ACHN (cell line): Measurements from ENCODE around the gene TMED10.

Source experiments
- DNase-seq: peaks from one replicate; pipeline ENCODE4 v3.0.0-alpha.2; 2015
- in situ Hi-C: cut with HindIII; loops from 2 replicates; pipeline ENCODE4 v1.10.0; 2017; ENCODE audit warnings: low sequenced_read_pairs, low pct_ligation_motif_present, low pct_unique_long_range_greater_than_20kb

The TMED10 gene

GRCh38 chr14:75176142-75176820 is at the start of gene TMED10:
TSS of gene TMED10 (minus strand) at chr14:75176612. CDS start at chr14:75176579, 33 bp downstream.
- in situ Hi-C loops, result no loop called here
- peak; percentile 79 for DNase-seq

GRCh38 chr14:75224561-75224960 is 48.1 kb upstream of the TMED10 start:
- DNase-seq, result no peak
- in situ Hi-C loops, result no loop called here

GRCh38 chr14:75223664-75224154 is 47.3 kb upstream of the TMED10 start:
- in situ Hi-C loops, result no loop called here

GRCh38 chr14:75222208-75222701 is 45.8 kb upstream of the TMED10 start:
- no peak for DNase-seq
- in situ Hi-C loops, result no loop called here

More at GRCh38 chr14:75223664-75224154, 47.3 kb upstream of the TMED10 start:
- DNase-seq, result no peak

- in situ Hi-C loops, result no loop called here
- no peak for DNase-seq
Observed at GRCh38 chr14:75221797-75222196, 45.4 kb upstream of the TMED10 start.

GRCh38 chr14:75220156-75220555 is 43.7 kb upstream of the TMED10 start:
- in situ Hi-C loops, result no loop called here
- DNase-seq, result no peak

GRCh38 chr14:75217508-75218206 is 41.2 kb upstream of the TMED10 start:
- in situ Hi-C loops, result no loop called here
- DNase-seq, result no peak

GRCh38 chr14:75216427-75217006 is 40.1 kb upstream of the TMED10 start:
- in situ Hi-C loops, result no loop called here
- no peak for DNase-seq

- DNase-seq, result no peak
- in situ Hi-C loops, result no loop called here
Observed at GRCh38 chr14:75215520-75215919, 39.1 kb upstream of the TMED10 start.

GRCh38 chr14:75214558-75214957 is 38.1 kb upstream of the TMED10 start:
- in situ Hi-C loops, result no loop called here

GRCh38 chr14:75213172-75213571 is 36.8 kb upstream of the TMED10 start:
- in situ Hi-C loops, result no loop called here
- no peak for DNase-seq

More at GRCh38 chr14:75214558-75214957, 38.1 kb upstream of the TMED10 start:
- DNase-seq, result no peak

GRCh38 chr14:75208843-75209242 is 32.4 kb upstream of the TMED10 start:
- in situ Hi-C loops, result no loop called here
- no peak for DNase-seq

- no peak for DNase-seq
- in situ Hi-C loops, result no loop called here
Observed at GRCh38 chr14:75206190-75206589, 29.8 kb upstream of the TMED10 start.

- no peak for DNase-seq
- in situ Hi-C loops, result no loop called here
Observed at GRCh38 chr14:75205591-75205990, 29.2 kb upstream of the TMED10 start.

GRCh38 chr14:75204116-75204515 is 27.7 kb upstream of the TMED10 start:
- DNase-seq, result no peak
- in situ Hi-C loops, result no loop called here

- no peak for DNase-seq
- in situ Hi-C loops, result no loop called here
Observed at GRCh38 chr14:75202657-75203056, 26.2 kb upstream of the TMED10 start.

GRCh38 chr14:75201087-75201486 is 24.7 kb upstream of the TMED10 start:
- in situ Hi-C loops, result no loop called here
- no peak for DNase-seq

GRCh38 chr14:75200451-75200850 is 24.0 kb upstream of the TMED10 start:
- in situ Hi-C loops, result no loop called here
- DNase-seq, result no peak

GRCh38 chr14:75198291-75198933 is 22.0 kb upstream of the TMED10 start:
- in situ Hi-C loops, result no loop called here
- no peak for DNase-seq
